SK-MEL-5 (cell line): Measurements from ENCODE around the gene LHX2. TPM values are rescaled to one million over a fixed set of nuclear protein-coding genes. Genes with fewer than 3 reads are reported as not detected.

Source experiments
- DNase-seq: peaks from one replicate; pipeline ENCODE4 v3.0.0-alpha.2; 2016; ENCODE audit warnings: low read depth, low spot score
- in situ Hi-C: cut with HindIII; loops from 2 replicates; pipeline ENCODE4 v1.10.0; 2016; ENCODE audit warnings: low sequenced_read_pairs, high pct_unique_total_duplicates, low pct_unique_long_range_greater_than_20kb
- total RNA-seq: library from RNA; depleted of rRNA; stranded (reverse); fragments of >200 nt; shearing (Covaris generic); gene quantifications from 2 replicates; pipeline ENCODE4 v1.2.3, GENCODE V29; 2014

Gene LHX2
- total RNA-seq, 1 experiment from 2014 or later, result not detected

DNA sequence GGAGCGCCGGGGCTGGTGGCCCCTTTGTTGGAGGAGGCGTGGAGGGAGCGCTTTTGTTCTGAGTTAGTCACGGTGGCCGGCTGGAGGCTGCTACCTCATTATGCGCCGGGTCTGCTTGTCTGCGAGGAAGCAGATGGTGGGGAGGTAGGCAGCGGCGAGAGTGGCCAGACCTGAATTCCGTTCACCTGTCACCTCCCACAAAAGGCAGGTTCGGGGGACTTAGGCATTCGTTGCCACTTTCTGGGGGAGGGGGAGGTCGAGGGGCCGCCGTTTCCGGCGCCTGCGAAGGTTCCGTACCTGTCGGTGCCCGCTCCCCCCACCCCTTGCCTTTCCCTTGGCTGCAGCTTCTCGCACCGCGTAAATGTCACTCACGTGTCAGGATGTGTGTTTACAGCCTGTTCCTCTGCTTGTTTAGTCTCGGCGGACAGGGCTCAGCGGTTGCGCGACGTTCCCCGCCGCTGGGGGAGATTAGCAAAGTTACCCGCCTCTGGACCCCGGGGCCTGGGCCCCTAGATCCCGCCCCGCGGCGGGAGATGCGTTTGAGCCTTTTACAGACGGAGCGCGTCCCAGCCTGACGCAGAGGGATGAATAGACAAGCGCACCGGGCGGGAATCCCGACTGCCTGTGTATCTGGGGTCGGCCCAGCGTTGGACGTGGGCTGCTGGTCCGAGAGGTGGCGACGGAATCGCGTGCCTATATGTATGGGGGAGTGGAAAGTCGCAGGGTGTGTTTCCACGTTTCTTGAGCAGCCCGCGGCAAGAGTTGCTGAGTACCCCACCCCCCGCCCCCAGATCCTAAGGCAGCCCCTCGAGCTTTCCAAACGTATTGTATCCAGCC lies 2.7 kb upstream of the LHX2 start:
- in situ Hi-C loops, result no loop called here
- DNase-seq, result no peak

DNA sequence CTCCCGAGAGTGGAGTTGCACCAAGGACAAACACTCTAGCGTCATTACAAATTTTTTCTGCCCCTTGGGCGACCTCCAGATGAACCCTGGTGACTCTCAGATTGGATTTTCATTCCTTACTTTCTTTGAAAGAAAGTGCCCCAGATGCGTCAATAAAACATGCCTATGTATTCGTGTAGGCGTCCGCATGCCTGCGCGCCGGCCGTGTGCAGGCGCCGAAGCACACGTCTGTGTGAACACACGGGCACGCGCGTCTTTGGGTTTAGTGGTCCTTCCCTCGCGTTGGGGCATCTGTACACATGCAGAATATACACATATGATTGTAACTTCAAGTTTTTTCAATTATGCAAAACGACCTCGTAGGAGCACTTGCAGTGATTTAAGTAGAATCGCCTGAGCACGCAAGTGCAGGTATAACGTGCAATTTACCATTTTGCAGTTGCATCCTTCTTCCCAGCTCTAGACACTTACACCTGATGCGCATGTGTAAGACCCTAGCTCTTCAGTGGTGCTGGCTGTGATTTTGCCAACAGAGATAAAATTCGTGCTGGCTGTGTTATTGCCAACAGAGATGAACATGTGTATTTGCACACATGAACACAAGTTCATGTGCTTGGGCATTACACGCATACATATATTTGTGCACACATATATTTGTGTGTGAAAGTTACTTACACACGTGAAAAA lies 1.9 kb upstream of the LHX2 start:
- DNase-seq, result no peak
- in situ Hi-C loops, result no loop called here

DNA sequence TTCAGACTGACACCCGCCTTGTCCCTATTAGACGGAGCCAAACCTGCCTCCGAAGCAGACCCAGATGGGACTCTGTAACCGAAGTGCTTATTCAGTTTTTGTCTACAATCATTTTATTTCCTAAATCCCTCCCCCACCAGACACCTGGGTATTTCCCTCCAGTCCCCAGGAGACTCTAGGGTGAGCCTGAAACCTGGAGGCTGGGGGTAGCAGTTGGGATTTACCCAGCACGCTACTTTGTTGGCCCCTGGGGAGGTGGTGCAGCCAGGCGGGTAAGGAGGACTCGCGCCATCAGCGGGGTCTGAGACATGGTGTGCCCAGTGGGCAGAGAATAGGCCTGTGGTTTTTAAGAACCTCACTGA lies 1.3 kb upstream of the LHX2 start:
- in situ Hi-C loops, result no loop called here

DNA sequence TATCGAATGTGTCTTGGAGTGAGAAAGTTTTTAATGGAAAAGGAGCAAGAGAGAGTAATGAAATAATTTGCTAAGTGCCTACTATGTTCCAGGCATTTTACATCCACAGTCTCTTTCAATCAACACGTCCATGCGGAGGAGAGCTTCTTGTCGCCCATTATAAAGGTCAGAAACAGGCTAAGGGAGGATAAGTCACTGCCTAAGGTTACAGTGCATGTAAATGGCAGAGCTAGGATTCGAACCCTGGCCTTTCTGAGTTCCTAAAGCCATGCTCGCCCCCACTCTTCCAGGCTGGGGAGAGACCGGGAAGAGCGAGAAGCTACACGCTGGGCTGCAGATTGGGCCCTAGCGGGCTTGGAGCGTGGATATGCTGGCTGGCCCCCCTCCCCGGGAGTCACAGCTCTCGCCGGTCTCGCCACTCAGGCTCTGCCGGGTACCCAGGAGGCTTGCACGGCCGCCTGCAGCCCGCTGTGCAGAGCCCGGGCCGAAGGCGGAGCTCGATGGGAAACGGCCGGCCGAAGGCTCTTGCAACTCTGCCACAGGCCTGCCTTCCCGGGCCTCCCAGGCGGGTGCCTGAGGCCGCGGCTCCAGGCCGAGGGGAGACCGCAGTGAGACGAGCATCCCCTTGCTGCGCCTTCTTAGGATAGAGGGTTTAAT lies 775 bp upstream of the LHX2 start:
- in situ Hi-C loops, result no loop called here
- no peak for DNase-seq

More for the DNA sequence above, 1.3 kb upstream of the LHX2 start:
- DNase-seq, result no peak

DNA sequence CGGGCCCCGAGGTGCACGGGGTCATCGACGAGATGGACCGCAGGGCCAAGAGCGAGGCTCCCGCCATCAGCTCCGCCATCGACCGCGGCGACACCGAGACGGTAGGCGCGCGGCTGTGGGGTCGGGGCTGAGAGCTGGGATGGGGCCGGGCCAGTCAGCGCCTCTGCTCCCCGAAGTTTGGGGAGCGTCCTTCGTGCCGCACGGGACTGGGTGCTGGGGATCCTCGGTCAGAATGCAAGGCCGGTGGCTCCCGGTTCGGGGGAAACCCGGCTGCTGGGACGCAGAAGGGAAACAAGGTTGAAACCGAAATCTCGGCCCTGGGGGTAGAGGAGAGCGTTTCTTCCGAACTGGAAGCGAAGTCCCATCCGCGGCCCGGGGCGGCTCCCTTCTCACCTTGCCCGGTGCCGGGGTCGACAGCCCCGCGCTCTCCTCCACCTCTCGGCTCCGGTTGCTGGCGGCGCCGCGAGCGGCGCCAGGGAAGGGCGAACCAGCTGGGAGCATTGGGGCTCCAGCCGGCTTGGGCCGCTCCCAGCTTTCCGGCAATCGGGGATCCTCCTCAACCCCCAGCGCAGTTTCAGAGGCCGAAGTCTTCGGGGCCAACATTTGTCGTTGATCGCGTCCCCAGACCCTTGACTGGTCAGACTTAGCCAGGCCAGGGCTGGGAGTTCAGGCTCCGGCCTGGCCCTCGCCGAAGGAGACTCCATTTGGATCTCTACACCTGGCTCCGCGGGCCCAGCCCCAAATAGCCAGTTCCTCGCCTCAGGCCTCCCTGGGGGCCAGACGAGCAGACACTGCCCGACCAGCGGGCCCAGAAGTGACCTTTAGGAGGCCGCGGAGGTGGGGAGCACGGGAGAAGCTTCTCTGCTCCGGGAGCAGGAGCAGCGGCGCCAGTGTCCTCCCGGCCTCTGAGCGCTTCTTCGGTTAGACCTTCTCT lies 1.1 kb downstream of the LHX2 start:
- in situ Hi-C loops, result no loop called here
- no peak for DNase-seq

DNA sequence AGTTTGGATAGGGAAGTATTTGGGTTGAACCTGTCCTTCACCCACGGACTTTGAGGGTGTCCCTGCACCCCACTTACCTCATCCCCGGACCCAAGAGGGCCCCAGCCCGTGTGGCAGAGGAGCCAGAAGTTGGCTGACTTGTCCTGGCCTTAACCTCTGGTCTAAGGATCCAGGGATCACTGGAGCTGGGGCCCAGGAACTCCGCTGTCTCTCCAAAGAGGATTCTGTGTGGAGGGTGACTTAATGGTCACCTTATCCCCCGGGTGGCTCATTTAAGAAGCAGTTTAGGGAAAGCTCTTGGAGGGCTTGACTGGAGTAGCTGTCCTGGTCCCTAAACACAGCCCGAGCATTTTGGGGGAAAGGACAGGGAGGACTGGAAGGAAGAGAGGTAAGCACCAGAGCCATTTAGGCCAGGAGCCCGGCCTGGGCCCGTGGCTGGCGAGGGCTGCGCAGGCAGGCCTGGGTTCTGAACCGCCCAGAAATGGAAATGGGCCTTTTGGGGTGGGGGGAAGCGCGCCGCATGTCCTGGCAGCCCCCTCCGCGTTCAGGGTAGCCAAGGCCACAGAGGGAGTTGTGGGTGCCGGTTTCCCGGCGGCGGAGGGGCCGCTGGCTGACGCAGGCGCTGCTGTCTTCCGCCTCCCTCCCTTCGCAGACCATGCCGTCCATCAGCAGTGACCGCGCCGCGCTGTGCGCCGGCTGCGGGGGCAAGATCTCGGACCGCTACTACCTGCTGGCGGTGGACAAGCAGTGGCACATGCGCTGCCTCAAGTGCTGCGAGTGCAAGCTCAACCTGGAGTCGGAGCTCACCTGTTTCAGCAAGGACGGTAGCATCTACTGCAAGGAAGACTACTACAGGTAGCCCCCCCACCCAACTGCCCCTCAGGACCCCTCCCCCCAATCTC lies 2.0 kb downstream of the LHX2 start:
- DNase-seq, result no peak
- in situ Hi-C loops, result no loop called here

DNA sequence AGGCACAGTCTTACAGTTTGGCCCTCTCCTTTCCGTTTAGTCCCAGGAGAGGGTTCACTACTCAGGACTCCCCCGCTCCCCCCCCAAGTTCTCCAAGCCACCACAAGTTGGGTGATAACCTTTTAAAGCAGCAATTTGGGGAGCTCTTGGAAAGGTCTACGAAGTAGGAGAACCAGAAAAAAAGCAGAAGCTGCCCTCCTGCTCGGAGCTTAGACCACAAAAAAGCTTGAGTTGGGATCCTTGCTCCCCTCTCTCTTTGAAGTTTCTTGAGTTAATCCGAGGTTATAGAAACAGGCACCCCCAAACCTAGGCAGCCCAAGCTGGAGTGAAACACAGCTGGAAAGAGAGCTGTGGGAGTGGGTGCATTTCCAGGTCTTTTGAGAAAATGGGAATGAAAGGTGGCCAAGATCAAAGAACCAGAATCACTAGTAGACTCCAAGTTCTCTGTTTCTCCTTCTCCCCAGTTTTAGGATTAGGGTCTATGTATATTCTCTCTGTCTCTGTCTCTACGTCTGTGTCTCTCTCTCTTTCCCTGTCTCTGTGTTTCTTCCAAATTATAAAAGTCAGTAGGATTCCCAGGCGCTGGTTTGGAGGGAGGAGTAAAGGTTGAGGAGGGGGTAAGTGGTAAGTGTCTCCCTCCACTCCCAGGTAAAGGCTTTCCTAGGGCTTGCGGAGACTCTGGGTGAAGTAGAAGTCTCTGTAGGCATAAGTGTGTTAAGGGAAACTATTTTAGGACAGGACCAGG lies 2.8 kb downstream of the LHX2 start:
- in situ Hi-C loops, result no loop called here
- DNase-seq, result no peak

DNA sequence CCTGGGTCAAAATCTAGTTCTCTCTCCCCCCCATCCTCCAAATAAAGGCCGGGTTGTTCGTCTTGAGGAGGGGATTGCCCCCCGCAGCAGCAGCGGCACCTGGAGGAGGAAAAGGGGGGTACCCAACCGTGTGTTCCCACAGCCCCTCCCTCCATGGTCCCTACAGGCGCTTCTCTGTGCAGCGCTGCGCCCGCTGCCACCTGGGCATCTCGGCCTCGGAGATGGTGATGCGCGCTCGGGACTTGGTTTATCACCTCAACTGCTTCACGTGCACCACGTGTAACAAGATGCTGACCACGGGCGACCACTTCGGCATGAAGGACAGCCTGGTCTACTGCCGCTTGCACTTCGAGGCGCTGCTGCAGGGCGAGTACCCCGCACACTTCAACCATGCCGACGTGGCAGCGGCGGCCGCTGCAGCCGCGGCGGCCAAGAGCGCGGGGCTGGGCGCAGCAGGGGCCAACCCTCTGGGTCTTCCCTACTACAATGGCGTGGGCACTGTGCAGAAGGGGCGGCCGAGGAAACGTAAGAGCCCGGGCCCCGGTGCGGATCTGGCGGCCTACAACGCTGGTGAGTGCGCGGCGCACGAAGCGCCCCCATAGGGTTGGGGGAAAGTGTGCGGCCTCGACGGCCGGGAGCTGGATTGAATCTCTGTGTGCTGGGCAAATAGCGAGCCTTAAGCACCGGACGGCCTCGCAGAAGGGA lies 3.5 kb downstream of the LHX2 start:
- no peak for DNase-seq
- in situ Hi-C loops, result no loop called here

DNA sequence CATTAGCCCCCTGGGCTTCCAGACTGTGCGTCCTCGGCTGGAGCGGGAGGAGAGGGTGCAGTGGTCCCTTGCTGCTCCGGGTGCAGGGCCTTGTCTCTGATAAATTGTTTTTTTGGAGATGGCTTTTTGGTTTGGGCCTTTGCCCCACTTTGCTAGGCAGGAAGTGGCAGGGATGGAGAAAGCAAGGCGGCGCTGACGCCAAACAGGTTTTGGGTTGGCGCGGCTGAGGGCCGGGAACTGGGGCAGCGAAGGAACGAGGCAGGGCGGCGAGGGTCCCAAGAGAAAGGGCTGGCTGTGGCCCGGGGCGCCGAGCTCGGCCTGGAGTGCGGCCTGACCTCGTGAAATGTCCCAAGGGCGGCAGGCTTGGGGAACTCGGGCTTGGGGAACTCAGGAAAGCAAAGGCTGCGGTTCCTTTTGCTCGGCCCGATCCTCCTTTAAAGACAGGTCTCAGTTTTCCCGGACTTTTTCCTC lies 4.1 kb downstream of the LHX2 start:
- no peak for DNase-seq
- in situ Hi-C loops, result no loop called here

DNA sequence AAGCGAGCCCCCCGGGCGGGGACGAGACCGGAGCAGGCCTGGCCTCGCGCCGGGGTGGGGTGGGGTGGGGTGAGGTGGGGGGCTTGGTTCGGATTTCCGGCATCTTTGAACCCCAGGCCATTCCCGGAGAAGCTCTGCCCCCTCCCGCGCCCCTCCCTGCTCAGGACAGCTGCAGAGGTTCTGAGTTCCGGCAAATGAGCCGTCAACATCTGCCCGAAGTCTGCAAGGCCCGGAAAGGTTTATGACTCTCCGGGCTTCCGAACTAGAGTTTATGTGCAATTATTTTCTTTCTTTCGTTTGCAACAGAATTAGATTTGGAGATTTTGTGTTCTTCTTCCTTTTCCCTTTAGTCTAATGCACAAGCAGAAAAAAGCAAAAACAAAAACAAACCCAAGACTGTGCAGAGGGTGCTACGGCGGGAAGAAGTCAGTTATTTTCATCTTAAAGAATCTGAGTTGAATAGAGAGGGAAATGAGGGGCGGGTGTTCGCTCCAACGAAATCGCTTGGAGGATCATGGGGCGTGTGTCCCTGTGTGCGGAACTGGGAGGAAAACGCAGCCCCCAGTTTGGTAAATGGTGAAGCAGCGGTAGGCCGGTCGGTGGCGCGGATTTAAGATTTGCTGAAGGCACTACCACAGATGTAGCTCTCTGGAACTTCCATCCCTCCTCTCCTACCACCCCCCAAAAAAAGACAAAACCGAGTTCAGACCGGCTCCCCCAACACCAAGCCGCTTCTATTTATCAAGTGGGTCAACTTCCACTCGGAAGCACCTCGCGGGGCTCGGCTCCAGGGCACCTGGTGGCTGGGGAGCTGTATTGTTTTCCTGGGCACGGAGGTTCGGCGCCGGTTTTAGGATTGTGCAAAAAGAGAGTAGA lies 4.8 kb downstream of the LHX2 start:
- no peak for DNase-seq
- in situ Hi-C loops, result no loop called here

DNA sequence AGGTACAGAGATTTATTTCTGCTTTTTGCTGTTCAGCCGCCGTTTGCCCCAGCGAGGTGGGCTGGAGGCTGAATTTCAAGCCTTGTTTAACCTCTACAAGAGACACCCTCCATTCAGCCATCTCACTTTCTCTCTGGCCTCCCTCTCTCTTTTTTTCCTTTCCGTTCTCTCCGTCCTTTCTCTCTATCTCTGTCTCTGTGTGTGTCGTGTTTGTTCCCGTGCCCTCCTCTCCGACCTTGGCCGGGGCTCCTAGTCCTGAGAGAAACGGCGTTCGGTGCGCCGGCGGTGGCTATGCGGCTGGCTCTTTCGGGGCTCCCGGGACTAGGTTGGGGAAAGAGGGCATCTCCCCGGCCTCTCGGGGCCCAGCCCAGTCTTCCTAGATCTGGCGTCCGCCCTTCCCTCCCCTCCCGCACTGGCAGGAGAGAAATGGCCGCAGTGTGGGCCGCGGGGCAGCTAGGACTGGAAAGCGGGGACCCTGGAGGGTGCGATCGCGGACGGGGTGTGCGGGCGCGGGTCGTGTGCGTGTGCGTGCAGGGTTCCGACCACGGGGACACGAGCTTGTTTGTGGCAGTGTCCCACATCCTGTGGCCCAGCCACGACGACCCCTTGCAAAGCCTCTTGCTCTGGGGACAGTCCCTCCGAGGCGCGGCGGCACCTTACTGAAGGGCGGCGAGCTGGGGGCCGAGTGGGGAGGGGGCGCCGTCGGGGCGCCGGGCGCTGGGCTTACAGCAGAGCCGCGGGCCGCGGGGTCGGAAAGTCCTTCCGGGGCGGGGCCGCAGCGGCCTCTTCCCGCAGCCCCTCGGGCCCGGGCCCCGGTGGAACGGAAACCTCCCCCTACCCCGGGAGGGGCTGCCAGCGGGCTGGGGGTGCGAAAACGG lies 5.7 kb downstream of the LHX2 start:
- in situ Hi-C loops, result no loop called here
- DNase-seq, result no peak

DNA sequence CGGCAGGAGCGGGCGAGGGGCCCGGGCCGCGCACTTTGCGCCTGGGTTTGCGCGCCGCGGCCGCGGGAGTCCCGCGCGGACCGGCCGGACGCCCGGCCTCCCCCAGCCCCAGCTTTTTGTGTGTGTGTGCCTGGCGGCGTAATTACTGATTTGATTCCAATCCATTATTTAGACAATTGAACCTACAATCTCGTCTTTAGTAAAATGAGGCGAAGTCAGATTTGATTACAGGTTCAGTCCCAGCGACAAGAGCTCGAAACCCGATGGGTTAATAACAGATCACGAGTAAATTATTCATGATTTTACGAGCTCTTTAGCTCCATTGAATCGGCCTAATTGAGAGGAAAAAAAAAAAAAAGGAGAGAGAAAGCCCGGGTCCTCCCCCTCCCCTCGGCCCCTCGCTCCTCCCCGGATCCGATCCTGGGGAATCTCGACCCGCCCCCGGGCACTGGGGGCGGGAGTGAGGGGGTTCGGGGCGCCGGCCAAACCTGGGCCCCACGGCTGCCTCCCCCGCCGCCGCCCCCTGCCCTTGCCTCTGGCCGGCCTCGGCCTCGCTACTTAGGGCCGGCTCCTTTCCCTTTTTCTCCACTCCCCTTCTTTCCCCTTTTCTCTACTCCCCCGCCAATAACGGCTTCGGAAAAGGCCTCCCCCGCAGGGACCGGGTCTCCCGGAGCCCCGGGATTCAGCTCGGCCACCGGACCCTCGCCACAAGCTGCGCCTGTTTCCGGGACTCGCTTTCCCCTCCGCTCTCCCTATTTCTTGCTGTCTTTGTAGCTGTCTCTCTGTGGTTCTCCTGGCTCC lies 6.6 kb downstream of the LHX2 start:
- in situ Hi-C loops, result no loop called here

More for the DNA sequence above, 6.6 kb downstream of the LHX2 start:
- no peak for DNase-seq
